Right atrium auricular region (tissue), 2 donors: ENCODE data around the gene BAG3. TPM values are rescaled to one million over a fixed set of nuclear protein-coding genes. Genes with fewer than 3 reads are reported as not detected.

ENCODE experiments used
- DNase-seq: peaks from one replicate; pipeline ENCODE4 v3.0.0-alpha.2; 2019; ENCODE audit warnings: low spot score
- H3K27ac ChIP-seq, 2 donors: fragments of 200-600 bp; sonication (generic); 1 replicate in 1 of 2; 2 replicates in 1 of 2; pipeline ENCODE4 v1.5.1; 2016 to 2019
- H3K27me3 ChIP-seq, 2 donors: fragments of 200-600 bp; sonication (generic); one replicate each; pipeline versions ENCODE4 v1.5.1 to v1.6.0; 2017 to 2019
- H3K36me3 ChIP-seq: fragments of 200-600 bp; sonication (generic); one replicate; pipeline ENCODE4 v1.5.1; 2016
- H3K4me1 ChIP-seq, 2 donors: fragments of 200-600 bp; sonication (generic); one replicate each; pipeline versions ENCODE4 v1.5.1 to v1.6.0; 2017 to 2019
- H3K4me3 ChIP-seq, 2 donors: fragments of 200-600 bp; sonication (generic); 1 replicate in 1 of 2; 2 replicates in 1 of 2; pipeline ENCODE4 v1.5.1; 2017 to 2019; ENCODE audit warnings: mild to moderate bottlenecking in 1 of 2, moderate library complexity in 1 of 2
- H3K9me3 ChIP-seq, 2 donors: fragments of 200-600 bp; sonication (generic); one replicate each; pipeline ENCODE4 v1.5.1; 2019
- total RNA-seq, 2 donors: library from RNA; depleted of rRNA; stranded (reverse); fragments of >200 nt; gene quantifications; one replicate each; pipeline ENCODE4 v1.1.0, GENCODE V29; 2016
- TF ChIP-seq, protein P1 (sequence below), 2 donors: fragments of 200-600 bp; sonication (generic); IDR thresholded peaks; one replicate each; pipeline ENCODE4 v1.5.1; 2019; ENCODE audit warnings: antibody characterized with exemption in 2 of 2

BAG3 gene
- total RNA-seq, 2 donors from 2014 or later = 126 to 152 TPM

DNA sequence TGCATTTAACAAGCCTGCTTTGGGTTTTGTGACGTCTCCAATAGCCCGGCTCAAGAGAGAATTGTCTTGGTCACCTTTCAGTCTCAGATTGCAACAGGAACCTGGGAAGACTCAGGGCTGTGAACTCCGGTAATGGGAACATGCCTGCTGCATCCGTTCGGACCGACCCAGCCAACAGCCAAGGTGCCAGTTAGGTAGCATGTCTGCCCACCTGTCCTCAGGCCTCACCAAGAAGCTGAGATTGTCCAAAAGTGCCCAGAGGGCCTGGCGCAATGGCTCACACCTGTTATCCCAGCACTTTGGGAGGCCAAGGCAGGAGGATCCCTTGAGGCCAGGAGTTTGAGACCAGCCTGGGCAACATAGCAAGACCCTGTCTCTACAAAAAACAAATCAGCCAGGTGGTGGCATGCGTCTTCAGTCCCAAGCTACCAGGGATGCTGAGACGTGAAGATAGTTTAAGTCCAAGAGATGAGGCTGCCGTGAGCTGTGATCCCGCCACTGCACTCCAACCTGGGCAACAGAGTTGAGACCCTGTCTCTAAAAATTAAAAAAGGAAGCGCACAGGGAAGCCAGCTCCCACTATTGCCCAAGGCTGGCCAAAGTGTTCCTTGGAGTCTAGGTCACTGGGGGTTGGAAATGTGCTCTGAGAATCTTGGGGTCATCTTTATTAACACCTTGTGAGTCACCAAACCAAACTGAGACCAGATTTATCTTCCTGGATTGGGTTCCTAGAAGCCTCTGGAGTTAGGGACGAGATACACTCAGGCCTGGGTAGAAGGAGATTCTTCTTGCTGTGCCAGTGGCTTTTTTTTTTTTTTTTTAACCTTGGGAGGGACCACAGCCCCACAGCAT, 26.9 kb downstream of the BAG3 start:
- H3K27me3 ChIP-seq = no peaks in the 10 kb centered on the region

DNA sequence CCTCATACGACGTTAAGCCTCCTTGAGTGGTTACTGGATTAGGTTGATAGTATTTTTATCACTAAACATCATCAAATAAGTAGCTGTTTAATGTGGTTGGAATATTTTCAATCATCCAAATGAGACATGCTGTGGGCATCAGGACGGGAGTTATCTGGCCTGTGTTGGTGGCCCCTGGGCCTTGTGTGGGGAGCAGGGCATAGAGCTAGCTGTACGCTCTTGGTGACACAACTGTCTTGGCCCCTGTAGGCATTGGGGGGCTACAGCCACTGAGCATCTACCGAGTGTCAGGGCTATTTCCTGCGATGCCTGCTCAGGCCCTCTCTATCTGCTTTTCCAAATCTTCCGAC, 28.3 kb downstream of the BAG3 start:
- Histone ChIP-seq H3K4me3 (no peak overlapping the region), H3K36me3 (peaks cover 36% of the 10 kb centered on the region), H3K27ac (peak overlapping the region; percentile 66 to 70), H3K4me1 (peaks cover 0 to 27% of the 10 kb centered on the region in 2 donors), H3K9me3 (no peaks in the 10 kb centered on the region), H3K27me3 (no peaks in the 10 kb centered on the region)
- DNase-seq = no peak
- TF ChIP-seq, protein P1, sequence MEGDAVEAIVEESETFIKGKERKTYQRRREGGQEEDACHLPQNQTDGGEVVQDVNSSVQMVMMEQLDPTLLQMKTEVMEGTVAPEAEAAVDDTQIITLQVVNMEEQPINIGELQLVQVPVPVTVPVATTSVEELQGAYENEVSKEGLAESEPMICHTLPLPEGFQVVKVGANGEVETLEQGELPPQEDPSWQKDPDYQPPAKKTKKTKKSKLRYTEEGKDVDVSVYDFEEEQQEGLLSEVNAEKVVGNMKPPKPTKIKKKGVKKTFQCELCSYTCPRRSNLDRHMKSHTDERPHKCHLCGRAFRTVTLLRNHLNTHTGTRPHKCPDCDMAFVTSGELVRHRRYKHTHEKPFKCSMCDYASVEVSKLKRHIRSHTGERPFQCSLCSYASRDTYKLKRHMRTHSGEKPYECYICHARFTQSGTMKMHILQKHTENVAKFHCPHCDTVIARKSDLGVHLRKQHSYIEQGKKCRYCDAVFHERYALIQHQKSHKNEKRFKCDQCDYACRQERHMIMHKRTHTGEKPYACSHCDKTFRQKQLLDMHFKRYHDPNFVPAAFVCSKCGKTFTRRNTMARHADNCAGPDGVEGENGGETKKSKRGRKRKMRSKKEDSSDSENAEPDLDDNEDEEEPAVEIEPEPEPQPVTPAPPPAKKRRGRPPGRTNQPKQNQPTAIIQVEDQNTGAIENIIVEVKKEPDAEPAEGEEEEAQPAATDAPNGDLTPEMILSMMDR (IDR thresholded peaks at IDR 0.05) = no peak

More for the DNA sequence above, 26.9 kb downstream of the BAG3 start:
- Histone ChIP-seq H3K4me3 (no peak overlapping the region), H3K4me1 (peaks cover 0 to 30% of the 10 kb centered on the region in 2 donors), H3K9me3 (no peaks in the 10 kb centered on the region), H3K36me3 (peaks cover 49% of the 10 kb centered on the region), H3K27ac (peak overlapping the region; percentile 66 to 70)
- TF ChIP-seq, protein P1 (IDR thresholded peaks at IDR 0.05) = no peak
- DNase-seq = no peak

DNA sequence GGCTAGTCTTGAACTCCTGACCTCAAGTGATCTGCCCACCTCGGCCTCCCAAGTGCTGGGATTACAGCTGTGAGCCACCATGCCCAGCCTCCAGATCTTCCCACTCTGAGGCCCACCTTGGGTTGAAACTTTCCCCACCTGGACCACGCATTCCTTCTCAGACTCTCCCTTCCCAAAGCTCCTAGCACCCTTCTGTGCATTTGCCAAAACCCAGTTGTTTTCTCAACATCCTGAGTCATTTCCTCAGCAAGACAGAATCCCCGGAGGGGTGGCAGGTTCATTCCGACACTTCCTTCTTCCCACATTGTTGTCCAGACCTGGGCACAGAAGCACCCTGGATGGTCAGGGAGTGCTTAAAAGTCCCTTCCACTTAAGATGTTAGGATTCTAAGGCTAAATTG, 28.9 kb downstream of the BAG3 start:
- Histone ChIP-seq H3K27ac (peak overlapping the region; percentile 60 to 70), H3K4me1 (peaks cover 0 to 27% of the 10 kb centered on the region in 2 donors), H3K36me3 (peaks cover 30% of the 10 kb centered on the region), H3K4me3 (no peak overlapping the region), H3K27me3 (no peaks in the 10 kb centered on the region), H3K9me3 (no peaks in the 10 kb centered on the region)
- no peak for DNase-seq
- TF ChIP-seq, protein P1 (IDR thresholded peaks at IDR 0.05) = no peak

DNA sequence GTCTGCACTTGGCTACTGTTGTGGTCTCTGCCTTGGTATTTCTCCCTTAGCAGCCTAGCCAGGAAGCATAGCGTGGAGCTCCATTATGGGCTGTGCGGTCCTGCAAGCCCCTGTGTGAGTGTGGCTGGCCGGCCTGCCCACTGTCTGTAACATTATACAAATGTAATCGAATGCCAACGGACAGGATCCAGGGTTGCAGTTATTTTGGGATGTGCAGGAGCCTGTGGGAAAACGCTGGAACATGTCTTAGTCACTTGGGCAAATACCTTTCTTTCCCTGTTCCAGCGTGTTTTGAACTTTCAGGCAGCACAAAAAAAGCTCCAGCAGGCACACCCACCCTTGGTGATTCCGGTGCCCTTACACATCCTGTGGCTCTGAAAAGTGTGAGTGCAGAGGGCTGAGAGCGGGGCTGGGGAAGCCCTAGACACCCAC, 29.5 kb downstream of the BAG3 start:
- Histone ChIP-seq H3K9me3 (no peaks in the 10 kb centered on the region), H3K4me1 (peaks cover 0 to 27% of the 10 kb centered on the region in 2 donors), H3K4me3 (no peak overlapping the region), H3K27ac (peak overlapping the region; percentile 60 to 70), H3K36me3 (peaks cover 26% of the 10 kb centered on the region), H3K27me3 (no peaks in the 10 kb centered on the region)
- TF ChIP-seq, protein P1 (IDR thresholded peaks at IDR 0.05) = no peak
- no peak for DNase-seq

DNA sequence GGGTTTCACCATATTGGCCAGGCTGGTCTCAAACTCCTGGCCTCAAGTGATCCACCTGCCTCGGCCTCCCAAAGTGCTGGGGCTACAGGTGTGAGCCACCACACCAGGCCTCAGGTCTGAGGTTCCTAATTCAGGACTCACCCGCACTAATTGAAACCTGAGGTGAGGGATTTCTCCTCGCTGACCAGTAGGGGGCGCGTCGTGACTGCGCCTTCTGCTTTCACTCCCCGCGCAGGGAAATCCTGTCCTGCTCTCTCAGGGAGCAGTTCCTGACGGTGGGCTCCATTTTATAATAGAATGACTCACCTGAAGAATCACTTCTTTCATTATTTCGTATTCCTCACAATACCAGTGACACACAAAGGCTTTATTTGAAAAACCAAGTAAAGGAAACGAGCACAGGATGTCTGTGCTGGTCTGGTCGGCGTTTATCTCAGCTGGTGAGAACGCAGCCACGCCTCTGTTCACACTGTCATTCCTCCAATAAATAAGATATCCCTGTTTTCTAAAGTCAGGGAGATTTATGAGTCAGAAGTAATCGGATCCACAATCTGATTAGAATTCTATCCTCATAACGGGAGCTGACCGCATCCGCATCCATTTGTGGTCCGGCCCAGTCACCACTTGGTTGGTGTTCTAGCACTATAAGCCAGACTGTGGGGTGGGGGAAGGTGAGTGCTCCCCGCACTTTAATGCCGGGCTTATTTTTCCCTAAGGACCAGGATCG, 35.4 kb downstream of the BAG3 start:
- Histone ChIP-seq H3K9me3 (no peaks in the 10 kb centered on the region), H3K4me1 (peaks cover 0 to 16% of the 10 kb centered on the region in 2 donors), H3K36me3 (no peaks in the 10 kb centered on the region), H3K27ac (peak overlapping the region; percentile 38 to 55), H3K27me3 (no peaks in the 10 kb centered on the region), H3K4me3 (peak overlapping the region in 1 of 2 donors; percentile 29)
- DNase-seq = peak; percentile 83
- TF ChIP-seq, protein P1 (IDR thresholded peaks at IDR 0.05) = peak; percentile 84 to 97
